Measurements from ENCODE around the gene SLIT1. TPM values are rescaled to one million over a fixed set of nuclear protein-coding genes. Genes with fewer than 3 reads are reported as not detected.

Gene SLIT1
- total RNA-seq, 1 donor from 2014 or later, result under 0.01 TPM

DNA sequence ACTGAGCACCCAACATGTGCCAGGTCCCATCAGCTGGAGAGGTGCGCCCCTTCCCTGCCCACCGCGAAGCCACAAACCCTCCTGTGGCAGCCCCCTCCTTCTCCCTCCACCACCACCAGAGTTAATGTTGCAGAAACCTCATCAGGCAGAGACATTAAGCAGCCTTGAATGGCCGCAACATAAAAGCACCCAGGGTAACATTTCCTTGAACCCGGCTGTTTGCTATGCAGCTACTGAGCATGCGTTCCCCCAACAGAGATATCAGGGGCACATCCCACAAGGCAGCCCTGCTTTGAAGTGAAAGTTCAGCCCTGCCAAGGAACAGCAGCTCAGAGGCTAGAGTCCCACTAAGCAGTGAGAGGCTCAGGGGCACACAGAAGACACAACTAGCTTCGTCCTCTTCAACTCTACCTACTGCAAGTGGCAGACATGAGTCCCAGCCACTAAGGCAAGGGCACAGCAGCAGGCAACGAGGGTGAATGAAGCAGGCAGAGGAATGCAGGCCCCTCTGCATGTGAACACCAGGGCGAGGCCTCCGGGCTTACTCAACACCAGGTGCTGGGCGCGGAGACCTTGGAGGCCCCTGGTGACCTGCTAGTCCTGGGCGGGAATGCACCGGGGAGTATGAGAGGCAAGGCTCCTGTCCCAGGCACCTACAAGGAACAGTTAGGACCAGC lies 107.4 kb downstream of the SLIT1 start:
- DNase-seq, result no peak

DNA sequence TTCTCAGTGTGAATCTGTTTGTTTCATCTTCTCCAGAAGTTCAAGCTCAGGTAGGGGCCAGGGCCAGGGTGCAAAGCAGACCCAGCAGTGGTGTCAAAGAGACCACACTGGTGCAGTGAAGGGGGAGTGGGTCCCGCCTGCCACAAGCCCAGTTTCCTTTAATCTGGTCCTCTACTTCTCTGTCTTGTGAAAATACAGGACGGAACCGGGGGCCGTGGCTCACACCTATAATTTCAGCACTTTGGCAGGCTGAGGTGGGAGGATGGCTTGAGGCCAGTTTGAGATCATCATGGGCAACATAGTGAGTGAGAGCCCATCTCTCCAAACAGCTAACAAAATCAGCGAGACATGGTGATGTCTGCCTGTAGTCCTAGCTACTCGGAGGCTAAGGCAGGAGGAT lies 109.0 kb downstream of the SLIT1 start:
- no peak for DNase-seq

DNA sequence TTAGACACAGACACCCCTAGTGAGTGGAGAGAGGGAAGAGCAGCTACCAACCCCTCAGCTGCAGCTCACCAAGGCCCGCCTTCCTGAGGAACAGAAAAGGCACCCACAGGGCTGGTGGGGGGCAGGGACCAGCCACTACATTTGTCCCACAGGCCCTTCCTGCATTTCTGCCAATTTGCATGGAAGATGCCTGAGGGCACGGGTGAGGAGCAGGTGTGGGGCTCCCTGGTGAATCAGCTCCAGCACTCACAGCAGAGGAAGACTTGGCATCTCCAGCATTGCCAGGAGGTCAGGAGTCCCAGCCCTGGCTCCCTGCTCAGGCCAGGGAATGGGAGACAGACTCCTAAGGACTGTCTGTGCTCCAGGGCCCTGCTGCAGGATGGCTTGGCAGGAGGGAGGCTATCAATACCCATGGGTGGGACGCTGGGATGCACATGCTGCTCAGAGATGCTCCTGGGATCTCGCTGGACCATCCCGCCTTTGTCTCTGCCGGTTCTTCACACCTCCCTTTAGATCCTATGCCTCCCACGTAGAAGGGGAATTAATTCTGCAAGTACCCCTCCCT lies 109.7 kb downstream of the SLIT1 start:
- DNase-seq, result no peak

DNA sequence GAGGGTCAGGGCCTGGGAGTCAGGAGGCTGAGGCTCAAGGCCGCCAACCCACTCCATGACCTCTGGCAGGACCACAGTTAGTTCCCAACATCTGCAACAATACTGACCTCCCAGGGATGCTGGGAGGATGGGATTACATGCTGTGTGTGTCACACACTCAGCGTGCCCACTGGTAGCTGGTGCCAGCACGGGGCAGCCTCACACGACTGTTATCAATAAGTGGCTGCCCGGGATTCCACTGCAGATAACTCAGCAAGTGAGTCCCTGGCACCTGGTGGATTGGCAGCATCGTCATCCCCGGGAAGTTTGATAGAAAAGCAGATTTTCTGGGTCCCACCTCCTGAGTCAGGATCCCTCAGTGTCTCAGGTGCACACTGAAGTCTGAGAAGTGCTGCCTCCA lies 110.3 kb downstream of the SLIT1 start:
- no peak for DNase-seq

DNA sequence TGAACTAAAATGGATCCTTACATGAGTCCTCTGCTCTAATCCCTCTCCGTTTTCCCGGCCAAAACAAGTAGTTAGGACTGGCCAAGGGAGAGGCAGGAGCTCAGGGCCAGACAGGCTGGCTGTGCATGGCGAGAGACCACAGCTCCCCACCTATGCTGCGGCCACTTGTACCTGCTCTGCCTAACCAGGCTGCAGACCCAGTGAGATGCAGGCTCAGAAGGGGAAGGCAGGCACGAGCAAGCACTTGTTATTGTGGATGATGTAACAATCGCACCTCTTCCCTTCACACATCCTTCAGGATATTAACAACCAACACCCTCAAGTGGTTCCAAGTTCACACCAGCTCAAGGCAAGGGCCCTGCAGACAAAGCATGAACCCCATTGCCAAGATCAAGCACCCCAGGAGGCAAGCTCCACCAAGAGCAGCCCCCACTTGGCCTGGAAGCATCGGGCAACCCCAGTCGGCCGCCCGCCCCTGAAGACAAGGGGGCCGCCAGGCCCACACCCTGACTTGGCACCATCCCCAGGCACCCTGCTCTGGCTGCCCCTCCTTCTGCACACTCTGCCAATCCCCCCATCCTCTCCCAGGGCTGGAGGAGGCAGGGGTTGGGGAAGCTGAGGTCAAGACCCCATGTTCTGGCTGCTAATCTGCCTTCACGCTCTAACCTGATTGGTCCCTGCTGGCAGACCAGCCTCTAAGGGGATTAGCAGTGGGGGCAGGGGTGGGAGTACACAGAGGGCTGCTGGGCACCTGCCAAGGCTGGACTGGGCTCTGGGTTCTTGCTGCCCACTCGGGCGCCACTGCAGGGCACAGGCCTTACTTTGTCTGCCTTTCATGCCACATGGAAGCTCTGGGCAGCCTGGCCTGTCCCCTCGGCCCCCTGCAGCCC lies 111.3 kb downstream of the SLIT1 start:
- no peak for DNase-seq

DNA sequence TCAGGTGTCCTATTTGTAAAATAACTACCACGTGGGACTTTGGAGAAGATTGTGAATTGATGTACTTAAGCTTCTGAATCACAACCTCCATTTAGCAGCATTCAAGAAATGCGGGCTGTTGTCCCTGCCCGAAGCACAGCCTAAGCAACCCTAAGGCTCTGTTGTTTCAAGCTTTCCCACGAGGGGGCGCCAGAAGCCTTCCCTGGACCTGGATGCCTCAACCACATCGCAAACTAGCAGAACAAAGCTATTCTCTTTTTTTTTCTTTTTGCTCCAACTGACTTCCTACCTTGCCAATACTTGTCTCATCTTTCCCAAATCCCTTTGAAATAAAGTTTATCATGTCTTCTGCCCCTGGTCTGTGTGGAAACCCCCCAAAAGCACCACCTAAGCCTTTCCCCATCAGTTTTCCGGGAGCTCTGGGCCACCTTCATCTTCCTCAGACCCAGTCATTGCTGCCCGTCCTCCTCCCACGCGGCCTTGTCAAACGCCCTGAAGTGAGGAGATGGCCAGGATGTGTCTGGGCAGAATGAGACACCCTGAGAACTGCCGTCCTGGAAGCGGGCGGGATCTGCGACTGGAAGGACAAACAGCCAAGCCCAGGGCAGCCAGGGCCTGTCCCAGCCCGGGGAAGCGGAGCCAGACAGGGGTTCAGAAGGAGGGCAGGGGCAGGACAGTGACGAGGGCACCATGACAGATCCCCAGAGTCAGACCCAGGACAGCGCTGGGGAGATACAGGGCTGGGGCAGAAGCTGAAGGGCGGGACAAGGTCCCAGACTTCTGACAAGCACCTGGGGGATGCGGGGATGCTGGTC lies 112.7 kb downstream of the SLIT1 start:
- DNase-seq, result peak; percentile 88

DNA sequence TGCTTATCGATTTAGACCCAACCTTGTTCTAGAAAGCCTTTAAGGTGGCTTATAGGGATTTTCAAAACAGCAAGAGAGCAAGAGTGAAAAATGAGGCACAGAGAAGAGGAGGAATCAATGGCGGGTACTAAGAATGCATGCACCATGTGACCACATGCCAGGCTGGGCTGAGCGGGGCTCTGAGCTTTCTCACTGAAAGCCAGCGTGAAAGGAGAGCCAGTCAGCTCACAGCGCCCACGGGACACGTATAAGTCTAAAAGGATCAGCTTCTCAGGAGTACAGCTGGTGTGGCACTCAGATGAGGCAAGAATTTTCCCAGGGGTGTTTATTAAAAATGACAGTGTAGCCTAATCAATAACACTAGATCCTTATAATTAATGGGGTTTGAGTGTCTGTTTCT lies 114.3 kb downstream of the SLIT1 start:
- DNase-seq, result no peak

DNA sequence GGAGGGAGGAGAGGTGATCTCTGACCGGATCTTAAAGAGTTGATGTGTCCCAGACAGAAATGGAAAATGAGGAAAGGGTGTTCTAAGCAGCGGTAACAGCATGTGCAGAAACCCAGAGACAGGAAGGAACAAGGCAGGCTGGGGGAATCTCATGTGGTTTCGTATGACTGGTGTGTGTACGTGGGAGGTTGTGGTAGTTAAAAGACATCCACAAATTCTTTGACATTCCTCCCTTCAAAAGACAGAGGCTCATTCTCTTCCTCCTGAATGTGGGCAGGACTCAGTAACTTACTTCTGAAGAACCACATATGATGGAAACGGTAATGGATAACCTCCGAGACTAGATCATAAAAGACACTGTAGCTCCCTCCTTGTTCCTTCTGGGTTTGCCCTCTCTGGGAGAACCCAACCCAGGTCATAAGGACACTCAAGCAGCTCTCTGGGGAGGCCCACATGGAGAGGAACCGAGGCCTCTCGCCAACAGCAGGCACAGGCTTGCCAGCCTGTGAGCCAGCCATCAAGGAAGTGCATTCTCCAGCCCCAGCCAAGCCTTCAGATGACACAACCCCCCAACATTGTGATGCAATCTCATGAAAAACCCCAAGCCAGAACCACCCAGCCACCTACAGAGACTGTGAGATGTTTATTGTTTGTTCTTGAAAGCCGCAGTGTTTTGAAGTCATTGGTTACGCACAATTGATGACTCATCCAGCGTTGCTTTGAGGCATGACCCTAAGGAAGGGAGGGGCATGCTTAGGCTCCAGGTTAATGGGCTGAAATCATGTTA lies 116.0 kb downstream of the SLIT1 start:
- DNase-seq, result peak; percentile 18

DNA sequence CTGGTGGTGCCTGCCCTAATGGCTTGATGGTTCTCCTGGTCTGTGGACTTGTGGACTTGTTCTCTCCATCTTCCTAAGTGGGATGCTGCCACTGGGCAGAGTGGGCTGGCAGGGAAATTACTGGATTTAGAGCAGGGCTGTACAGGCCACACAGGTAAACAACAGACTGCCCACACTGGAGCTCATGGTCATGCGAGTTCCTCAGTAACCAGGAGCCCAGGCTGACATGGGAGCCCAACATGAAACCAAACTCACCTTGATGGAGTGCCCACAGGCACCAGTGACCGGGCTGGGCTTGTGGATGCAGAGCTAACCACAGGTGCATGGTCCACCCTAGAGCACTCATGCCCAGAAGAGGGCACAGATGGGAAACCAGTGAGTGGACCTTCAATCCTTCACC lies 116.7 kb downstream of the SLIT1 start:
- no peak for DNase-seq

DNA sequence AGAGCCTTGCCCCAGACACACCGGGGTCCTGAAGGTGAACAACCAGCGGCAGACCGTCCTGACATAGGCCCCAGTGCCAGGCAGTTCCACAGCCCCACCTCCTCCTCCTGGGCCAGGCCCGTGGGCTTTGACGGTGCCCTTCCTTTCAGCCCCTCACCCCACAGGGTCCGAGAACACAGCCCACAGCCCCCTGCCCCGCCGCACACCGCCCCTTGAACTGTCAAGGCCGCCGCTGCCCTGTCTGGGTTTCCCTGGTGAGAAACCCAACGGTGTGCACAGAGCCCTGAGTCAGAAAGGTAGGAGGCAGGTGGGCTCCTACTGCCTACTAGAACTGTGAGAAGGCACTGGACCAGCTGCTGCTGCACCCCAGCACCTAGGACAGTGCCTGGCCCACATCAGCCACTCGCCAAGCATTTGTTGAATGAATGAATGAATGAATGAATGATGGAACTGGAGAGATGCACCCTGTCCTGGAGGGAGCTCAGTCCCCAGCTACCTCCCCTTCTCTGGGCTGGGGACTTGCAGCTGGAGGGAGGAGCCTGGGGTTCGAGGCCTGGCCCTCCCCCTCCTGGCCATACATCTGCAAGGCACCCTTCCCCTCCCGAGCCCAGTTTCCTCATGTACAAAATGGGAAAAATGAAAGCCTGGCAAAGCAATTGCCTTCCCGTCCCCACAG lies 117.9 kb downstream of the SLIT1 start:
- DNase-seq, result no peak

DNA sequence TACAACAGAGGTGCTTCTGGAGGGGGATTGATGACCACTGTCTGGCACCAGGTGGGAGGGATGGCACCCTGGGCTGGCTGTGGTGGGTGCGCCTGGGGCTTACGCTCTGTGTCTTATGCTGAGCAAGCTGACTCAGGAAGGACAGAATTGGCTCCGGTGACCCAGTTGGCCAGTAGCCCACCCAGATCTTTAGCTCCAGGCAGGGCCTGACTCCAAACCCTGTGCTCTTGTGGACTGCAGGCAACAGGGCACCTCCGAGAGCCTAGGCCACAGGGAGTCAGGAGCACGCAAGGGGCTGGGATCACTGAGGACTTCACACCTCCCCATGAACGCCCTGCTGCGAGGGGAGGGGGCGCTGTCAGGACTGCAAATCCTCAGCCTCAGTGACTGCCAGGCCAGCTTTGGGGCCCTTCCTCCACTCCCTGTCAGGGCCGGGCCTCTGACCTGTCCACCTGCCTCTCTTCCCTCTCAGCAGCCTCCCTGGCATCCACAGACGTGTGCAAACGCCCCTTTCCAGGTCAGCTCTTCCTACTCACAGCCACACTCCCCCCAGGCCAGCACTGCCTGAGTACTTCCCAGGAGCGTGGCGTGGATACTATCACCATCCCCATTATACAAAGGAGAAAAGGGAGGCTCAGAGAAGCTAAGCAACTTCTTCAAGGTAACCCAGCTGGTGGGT lies 118.7 kb downstream of the SLIT1 start:
- DNase-seq, result no peak

DNA sequence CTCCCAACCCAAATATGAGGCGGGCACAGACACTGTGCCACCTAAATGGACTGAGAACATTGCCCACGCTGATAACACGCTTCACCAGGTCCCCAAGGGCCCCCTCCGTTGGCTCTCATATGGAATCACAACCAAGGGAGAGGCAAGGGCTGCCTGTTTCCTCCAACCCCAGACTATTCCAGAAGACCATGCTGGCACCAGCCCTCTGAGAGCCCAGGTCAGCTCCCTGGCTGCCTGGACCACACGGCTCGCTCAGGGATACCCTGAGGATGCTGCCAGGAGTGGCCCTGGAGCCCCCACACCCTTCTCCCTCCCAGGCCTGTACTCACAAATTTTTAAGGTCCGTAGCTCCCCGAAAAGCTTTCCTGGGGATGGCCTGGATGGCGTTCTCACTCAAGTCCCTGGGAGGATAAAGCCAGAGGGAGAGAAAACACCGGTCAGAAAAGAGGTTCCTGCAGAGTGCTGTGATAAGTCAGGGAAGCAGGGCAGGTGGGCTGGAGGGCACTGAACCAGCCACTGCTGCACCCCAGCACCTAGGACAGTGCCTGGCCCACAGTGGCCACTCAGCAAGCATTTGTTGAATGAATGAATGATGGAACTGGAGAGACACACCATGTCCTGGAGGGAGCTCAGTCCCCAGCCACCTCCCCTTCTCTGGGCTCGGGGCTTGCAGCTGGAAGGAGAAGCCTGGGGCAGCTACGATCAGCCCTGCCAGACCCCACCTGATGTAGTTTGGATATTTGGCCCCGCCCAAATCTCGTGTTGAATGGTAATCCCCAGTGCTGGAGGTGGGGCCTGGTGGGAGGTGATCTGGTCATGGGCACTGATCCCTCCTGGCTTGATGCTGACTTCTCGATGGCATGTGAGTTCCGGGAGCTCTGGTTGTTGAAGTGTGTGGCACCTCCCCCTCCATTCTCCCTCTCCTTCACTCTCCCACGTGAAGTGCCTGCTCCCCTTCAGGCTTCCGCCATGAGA lies 119.8 kb downstream of the SLIT1 start:
- DNase-seq, result no peak

DNA sequence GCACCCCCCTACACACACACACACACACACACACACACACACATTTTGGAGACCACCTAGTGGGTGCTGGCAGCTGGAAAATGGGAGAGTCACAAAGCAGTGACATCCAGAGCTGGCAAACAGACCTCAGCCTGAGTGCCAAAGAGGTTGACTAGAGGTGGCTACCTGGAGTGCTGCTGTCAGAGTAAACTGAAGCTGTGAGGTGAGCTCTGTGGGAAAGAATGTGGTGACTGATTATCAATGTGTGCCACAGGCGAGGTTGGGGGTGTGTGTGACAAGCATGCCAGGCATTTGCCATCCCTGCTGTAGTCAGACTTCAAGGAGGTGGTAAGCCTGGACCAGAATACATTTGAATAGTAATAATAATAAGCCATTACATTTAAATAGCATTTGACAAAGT lies 120.6 kb downstream of the SLIT1 start:
- DNase-seq, result no peak

DNA sequence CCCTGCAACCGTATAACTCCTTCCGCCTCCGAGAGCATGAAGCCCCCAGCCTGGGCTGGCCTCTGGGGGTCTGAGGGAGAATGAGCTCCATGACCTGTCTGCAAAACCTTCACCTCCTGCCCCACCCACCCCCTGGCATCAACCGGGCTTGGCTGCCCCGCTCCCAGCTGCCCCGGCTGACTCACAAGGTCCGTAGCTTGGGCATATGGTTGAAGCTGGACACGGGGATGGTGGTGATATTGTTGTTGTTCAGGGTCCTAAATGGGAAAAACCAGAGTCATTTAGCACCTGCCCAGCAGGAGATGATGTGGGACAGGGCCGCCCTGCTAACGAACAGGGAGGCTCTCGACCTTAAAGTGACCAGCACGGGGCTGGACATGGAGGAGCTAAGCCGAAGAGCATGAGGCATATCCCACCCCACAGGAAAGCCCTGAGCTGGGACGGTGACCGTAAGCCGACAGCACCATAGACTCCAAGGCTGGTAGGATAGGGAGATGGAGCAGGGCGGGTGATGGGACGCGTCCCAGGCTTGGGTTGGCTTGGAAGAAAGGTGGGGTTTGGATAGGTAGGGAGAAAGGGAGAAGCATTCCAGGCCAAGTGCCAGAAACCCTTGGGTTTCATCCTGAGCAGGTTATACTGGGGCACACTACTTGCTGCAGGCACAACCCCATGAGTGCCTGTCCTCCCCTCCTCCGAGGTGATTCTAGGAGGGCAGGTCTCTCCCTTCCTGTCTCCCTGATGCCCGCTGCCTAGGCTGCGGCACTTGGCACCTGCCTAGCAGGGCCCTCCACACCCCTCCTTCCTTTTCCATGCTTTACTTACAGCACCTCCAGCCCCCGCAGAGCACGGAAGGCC lies 121.5 kb downstream of the SLIT1 start:
- DNase-seq, result no peak

DNA sequence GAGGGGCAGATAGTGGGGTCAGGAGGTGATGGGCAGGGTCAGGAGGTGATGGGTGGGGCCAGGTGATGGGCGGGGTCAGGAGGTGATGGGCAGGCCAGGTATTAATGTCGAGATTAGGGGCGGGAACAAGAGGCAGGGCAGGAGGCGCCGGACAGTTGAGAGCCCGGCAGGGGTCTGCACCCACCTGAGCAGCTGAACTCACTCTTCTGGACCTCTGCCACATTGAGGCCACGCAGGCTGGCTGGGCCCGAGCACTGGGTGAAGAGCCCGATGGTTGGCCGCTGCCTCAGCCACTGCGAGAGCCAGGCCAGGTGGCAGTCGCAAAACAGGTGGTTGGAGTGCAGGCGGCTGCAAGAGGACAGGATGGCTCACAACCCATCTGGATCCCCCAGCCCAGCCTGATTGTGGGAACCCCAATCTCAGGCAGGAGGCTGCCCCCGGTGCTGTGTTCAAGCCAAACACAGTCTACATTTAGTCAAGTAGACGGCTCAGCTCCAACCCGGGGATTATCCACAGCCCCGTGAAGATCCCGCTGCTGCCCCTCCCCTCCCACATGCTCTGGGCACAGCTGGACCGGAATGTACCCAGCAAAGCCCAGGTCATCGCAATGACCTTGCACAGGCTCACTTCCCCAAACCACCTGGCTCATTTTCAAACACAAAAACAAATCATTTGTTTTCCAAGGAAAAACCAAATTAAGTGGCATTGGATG lies 122.3 kb downstream of the SLIT1 start:
- DNase-seq, result no peak

DNA sequence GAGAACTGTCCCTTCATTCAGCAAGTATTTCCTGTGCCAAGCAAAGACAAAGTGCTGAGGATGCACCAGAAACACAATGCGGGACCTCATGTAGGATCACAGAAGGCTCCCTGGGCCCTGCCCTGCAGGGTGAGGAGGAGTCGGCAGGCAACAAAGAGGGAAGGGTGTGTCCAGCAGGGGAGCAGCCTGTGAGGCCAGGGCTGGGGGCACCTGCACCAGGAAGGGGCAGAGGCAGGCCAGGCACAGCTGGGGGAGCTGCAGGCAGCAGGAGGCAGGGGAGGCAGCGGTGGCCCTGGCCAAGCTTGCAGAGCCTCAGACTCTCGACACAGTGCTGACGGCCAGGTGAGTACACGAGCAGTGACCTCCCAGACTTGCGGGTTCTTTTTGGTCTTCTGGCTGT lies 123.3 kb downstream of the SLIT1 start:
- no peak for DNase-seq

DNA sequence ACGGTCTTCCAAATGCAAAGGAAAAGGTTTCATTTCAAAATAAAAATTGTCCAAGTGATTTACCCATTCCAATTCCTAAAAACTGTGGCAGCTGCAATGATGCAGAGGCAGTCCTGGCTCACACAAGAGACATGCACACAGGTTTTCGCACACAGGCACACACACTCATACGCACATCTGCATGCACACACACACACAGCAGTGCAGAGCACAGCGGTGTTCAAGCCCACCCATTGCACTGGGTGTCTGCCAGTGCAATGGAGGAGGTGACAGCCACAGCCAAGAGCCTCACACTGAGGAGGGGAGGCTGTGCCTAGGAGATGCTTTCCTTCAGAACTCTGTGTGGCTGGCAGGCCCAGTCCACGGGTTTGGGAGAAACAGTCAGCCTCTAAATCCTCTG lies 123.7 kb downstream of the SLIT1 start:
- no peak for DNase-seq

DNA sequence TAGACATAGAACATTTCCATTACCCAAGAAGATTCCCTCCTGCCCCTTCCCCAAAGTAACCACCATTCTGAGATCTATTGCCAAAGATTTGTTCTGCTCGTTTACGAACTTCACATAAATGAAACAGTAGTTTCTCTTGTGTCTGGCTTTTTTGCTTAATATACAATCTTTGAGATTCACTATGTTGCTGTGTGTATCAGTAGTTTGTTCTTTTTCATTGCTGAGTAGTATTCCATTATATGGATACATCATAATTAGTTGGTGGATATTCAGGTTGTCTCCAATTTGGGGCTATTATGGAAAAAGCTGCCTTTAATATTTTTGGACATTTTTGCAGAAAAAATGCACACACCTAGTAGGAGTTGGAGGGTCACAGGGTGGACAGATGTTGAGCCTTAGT lies 124.3 kb downstream of the SLIT1 start:
- DNase-seq, result no peak
